Left forelimb (tissue), 1 donor: ENCODE results near the gene TMCC1.
"Not testable (repeated sequence)": the region's sequence is repeated elsewhere in the genome, so short reads cannot be mapped to it uniquely, and the experiment has no call there.

ENCODE experiments used
- DNase-seq: peaks from one replicate; pipeline ENCODE4 v3.0.0-alpha.2; 2018; ENCODE audit warnings: low spot score

The TMCC1 gene

DNA sequence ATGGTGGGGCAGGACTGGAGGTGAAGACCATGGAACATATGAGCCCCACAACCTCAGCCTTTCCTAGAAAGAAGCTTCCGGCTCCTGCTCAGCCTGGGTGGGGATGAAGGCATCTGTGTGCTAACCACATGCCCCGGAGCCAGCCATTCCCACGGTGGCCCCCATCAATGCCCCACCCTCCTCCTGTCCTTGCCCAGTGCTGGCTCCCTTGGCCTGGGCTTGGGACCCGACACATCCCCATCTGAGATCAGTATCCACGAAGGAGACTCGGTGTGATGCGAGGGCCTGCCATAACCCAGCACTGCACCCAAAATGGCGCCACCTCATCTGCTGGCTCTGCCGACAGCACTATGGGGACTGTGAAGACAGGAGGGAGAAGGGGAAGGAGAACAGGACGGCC lies 270.6 kb downstream of the TMCC1 start:
- peak; percentile 60 for DNase-seq

GRCh38 chr3:129622226-129622874 lies 271.2 kb downstream of the TMCC1 start:
- DNase-seq: peak; percentile 64

- DNase-seq: peak; percentile 64
These were observed 271.8 kb downstream of the TMCC1 start for GRCh38 chr3:129621626-129622225.

DNA sequence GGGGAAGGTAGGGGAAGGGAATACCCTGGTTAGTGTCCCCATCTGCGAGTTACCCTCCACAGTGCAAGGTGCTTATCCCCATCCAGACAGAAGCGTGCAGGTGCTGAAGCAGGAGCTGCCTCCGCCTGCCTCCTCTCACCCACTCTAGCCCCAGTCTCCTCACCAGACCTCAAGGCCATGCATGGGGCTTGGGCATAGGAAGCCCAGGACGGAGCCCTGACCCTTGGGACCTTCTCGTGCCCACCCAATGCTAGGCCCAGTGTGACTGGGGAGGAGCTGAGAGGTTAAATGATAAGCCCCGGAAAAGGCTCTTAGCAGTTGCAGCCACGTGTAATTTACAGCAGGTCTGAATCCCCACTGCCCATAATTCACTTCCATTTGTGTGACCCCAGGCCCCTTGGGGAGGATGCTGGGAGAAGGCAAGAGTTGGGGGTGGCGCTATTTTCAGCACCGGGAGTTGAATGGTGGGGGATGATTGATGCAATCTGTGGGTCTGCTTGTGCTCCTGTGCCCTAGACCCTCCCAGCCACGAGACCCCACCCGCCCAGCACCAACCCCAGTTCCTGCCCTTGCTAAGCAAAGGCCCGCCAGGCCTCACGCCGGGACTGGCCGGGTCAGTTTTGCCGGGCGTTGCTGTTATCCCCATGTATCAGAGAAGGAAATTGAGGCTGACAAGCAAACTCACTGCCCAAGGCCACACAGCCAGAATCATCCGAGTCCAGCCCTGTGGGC lies 272.5 kb downstream of the TMCC1 start:
- DNase-seq: no peak

- DNase-seq: no peak
These were observed 273.8 kb downstream of the TMCC1 start for GRCh38 chr3:129619726-129620162.

GRCh38 chr3:129618901-129619671 lies 274.4 kb downstream of the TMCC1 start:
- DNase-seq: no peak

- DNase-seq: no peak
These were observed 275.2 kb downstream of the TMCC1 start for GRCh38 chr3:129618186-129618820.

GRCh38 chr3:129617381-129618185 lies 275.9 kb downstream of the TMCC1 start:
- DNase-seq: no peak

GRCh38 chr3:129616713-129617112 lies 276.8 kb downstream of the TMCC1 start:
- DNase-seq: no peak

- no peak for DNase-seq
These were observed 277.2 kb downstream of the TMCC1 start for GRCh38 chr3:129616291-129616690.

DNA sequence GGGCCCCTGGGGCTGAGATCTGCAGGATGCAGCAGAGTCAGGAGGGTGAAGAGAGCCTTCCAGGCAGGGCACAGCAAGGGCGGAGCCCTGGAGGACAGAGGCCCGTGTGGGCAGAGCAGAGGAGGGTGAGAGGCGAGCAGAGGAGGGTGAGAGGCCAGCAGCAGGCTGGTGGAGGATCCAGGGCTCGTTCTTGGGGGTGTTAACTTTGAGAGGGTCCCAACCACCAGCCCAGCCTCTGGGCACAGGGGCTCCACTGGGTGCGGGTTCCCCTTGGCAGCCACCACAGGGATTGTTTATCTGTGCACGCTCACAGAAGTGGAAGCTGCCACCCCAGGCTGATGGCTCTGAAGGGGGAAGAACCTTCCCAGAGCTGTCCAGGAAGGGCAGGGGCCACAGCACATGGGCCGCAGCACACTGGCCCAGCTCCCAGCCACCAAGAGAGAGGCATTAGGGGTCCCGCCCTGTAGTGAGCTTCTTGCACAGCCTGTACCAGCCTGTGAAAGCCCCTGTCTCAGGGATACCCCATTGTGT lies 277.7 kb downstream of the TMCC1 start:
- no peak for DNase-seq

DNA sequence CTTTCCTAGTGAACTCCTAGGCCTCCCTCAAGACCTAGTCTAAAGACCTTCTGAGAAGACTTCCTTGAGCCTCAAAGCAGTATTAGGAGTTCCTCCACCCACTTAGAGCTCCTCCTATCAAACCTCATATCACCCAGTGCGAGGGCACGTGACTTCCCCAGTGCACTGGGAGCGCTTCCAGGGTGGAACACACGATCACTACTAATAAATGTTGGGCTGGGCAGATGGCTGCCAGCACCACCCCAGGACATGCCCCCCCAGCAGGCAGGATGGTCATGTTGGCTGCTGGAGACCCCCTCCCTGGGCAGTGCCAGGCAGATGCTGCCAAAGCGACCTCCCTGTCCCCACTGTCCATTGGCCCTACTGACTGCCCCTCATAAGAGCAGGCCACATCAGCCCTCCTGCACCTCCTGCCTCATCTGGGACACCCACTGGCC lies 278.6 kb downstream of the TMCC1 start:
- DNase-seq: no peak

DNA sequence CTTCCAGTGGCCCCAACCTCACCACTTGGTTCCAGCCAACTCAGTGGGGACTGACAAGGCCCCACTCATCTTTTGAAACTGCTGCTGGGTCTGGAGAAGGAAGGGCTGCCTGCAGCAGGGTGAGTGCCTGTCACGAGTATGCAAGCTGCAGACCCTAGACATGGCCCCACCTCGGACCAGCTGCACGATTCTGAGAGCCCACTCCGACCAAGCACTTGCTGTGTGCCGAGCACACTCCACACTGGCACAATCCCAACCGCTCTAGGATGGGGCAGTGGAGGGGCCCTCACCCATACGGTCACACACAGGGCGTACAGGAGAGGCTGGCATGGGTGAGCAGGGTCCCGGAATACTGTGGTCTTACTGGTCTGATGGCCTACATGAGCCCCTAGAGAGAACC lies 279.1 kb downstream of the TMCC1 start:
- no peak for DNase-seq

GRCh38 chr3:129613367-129613740 lies 280.2 kb downstream of the TMCC1 start:
- no peak for DNase-seq

- no peak for DNase-seq
These were observed 280.8 kb downstream of the TMCC1 start for GRCh38 chr3:129612534-129613366.

DNA sequence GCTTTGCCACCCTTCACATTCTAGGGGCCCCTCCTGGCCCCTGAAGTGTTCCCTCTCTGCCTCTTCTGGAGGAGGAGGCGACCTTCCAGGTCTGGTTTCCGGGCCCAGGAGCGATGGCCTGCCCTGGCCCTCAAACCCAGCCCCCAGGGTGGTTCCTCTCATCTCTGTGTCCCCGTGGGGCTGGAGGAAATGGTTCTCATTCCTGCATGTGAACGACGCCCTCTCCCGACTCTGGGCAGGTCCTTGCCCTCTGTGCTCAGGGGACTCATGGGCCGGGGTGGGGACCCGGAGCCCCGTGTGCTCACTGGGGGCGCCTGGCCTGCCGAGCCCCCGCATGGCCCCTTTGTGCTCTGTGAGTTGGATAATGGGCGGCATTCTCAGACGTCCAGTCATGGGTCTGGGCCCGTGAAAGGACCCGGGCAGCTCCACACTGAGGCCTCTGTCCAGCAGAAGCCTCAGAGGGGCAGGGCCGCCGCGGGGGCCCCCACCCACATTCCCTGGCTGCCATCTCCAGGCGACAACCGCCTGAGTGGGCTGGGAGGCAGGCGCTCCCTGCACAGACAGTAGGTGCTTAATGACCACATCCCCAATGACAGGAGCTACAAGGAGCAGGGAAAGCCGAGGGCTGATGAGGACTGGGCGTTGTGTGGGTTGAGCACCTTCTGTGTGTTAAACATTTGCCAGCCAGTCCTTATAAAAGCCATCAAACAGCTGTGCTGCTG lies 281.5 kb downstream of the TMCC1 start:
- DNase-seq: no peak

DNA sequence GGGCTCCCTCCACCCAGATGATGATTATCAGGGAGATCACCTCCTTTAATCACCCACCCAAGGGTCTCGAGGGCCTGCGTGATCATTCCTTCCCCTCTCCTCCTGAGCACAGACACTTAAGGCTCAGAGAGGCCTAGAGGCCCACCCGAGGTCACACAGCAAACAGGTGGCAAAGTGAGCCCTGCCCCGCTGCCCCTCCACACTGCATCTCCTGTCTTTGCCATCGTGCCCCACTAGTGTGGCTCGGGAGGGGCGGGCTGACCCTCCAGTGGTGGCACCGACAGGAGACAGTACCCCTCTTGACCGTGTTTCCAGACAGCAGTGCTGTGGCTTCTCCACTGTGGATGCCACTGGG lies 282.1 kb downstream of the TMCC1 start:
- DNase-seq: no peak

GRCh38 chr3:129610794-129611445 lies 282.6 kb downstream of the TMCC1 start:
- not testable (repeated sequence) for DNase-seq

- no peak for DNase-seq
These were observed 283.2 kb downstream of the TMCC1 start for GRCh38 chr3:129610276-129610675.
